HL-60 (cell line): ENCODE measurements around the gene NOXA1.

Experiments used
- DNase-seq, 2 experiments: peaks; one replicate each; pipeline ENCODE4 v3.0.0-alpha.2; 2010 to 2020; ENCODE audit warnings: low read depth in 1 of 2, low spot score in 1 of 2
- H3K27ac ChIP-seq: fragments of 250-450 bp; sonication (Bioruptor Pico); replicated peaks from 2 replicates; pipeline ENCODE4 v1.5.1; 2020; ENCODE audit warnings: mild to moderate bottlenecking, moderate library complexity
- H3K27me3 ChIP-seq: fragments of 250-450 bp; sonication (Bioruptor Pico); 2 replicates; pipeline ENCODE4 v1.5.1; 2021; ENCODE audit warnings: mild to moderate bottlenecking, moderate library complexity; ENCODE audit not compliant: insufficient read depth, poor library complexity, severe bottlenecking
- H3K4me3 ChIP-seq: replicated peaks from 2 replicates; pipeline ENCODE4 v1.5.1; 2011; ENCODE audit warnings: mild to moderate bottlenecking, control low read depth, low read length; ENCODE audit not compliant: insufficient read depth
- CTCF ChIP-seq: IDR thresholded peaks from one replicate; pipeline ENCODE4 v1.5.1; 2011; ENCODE audit warnings: low read length, control low read depth, inconsistent platforms; ENCODE audit not compliant: insufficient read depth
- GABPA ChIP-seq: IDR thresholded peaks from 2 replicates; pipeline ENCODE4 v1.6.1; 2012; ENCODE audit warnings: low read depth
- POLR2AphosphoS5 ChIP-seq: IDR thresholded peaks from 2 replicates; pipeline ENCODE4 v1.6.1; 2012; ENCODE audit warnings: low read depth
- REST ChIP-seq: IDR thresholded peaks from 2 replicates; pipeline ENCODE4 v1.6.1; 2012; ENCODE audit warnings: low read depth; ENCODE audit not compliant: insufficient replicate concordance
- SPI1 ChIP-seq: IDR thresholded peaks from 2 replicates; pipeline ENCODE4 v1.6.1; 2012; ENCODE audit warnings: low read depth, mild to moderate bottlenecking, borderline replicate concordance

Gene NOXA1

GRCh38 chr9:137398561-137399468 is 24.4 kb upstream of the NOXA1 start:
- no peak for DNase-seq
- H3K27ac ChIP-seq: peak overlapping the region; percentile 25; the same call in 1 of the 2 replicates
- TF ChIP-seq REST (no peak), CTCF (no peak), GABPA (no peak), SPI1 (no peak), POLR2AphosphoS5 (no peak)
- H3K4me3 ChIP-seq: no peak overlapping the region
- H3K27me3 ChIP-seq: no peaks in the 10 kb centered on the region

- no peak overlapping the region for H3K4me3 ChIP-seq
- no peak overlapping the region for H3K27ac ChIP-seq
- DNase-seq: no peak
- no peaks in the 10 kb centered on the region for H3K27me3 ChIP-seq
- no peak for TF ChIP-seq REST
- TF ChIP-seq SPI1: no peak
- TF ChIP-seq CTCF: no peak
- TF ChIP-seq GABPA: no peak
- no peak for TF ChIP-seq POLR2AphosphoS5
Measured at GRCh38 chr9:137402746-137403145, 20.4 kb upstream of the NOXA1 start.

GRCh38 chr9:137403269-137403668 is 19.9 kb upstream of the NOXA1 start:
- no peak for TF ChIP-seq SPI1
- TF ChIP-seq POLR2AphosphoS5: no peak
- no peak for TF ChIP-seq REST
- TF ChIP-seq CTCF: no peak
- no peak for TF ChIP-seq GABPA
- no peak for DNase-seq
- no peak overlapping the region for H3K27ac ChIP-seq

More at GRCh38 chr9:137403269-137403668, 19.9 kb upstream of the NOXA1 start:
- Histone ChIP-seq H3K27me3 (no peaks in the 10 kb centered on the region), H3K4me3 (no peak overlapping the region)
